ENCODE results near the gene RPS6KA2. TPM values are rescaled to one million over a fixed set of nuclear protein-coding genes. Genes with fewer than 3 reads are reported as not detected.

Gene RPS6KA2
- total RNA-seq, 1 experiment from 2014 or later: 12.3 TPM

DNA sequence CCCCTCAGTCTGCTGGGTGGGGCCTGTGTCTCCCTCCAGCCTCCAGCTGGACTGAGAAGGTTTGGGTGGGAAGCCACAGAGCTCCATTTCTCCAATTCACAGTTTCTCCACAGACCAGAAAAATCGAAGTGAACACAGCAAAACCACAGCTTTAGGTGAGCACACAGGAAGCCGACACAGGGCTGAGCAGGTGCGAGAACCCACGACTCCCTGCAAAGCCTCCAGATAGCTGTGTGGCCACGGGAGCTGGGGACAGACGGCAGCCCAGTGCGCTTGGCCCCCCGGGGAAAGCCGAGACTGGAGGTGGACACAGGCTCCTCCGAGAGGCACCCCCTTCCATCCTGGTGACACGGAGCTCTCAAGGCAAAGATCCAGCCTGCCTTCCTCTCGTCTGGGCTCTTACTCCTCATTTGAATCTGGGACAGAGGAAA lies 215.3 kb downstream of the RPS6KA2 start:
- Histone ChIP-seq H3K18ac (ENCODE audit: insufficient read length, low read depth, low read length) (no peak overlapping the region), H3K4me1 (ENCODE audit: insufficient read depth, low read length) (0 out of 2 replicates have a peak, but pooled peaks cover 5% of the 10 kb centered on the region), H2AK5ac (ENCODE audit: insufficient read length, low read length) (no peak overlapping the region), H3K56ac (ENCODE audit: insufficient read length, low read depth, low read length) (no peak overlapping the region), H2BK12ac (ENCODE audit: insufficient read length, low read depth, low read length) (no peak overlapping the region), H4K5ac (ENCODE audit: insufficient read length, low read depth, low read length) (no peak overlapping the region), H3K23ac (ENCODE audit: insufficient read length, low read depth, low read length) (no peak overlapping the region), H3K9ac (ENCODE audit: extremely low read depth, insufficient read length, low read length) (no peak overlapping the region), H2BK5ac (ENCODE audit: insufficient read length, low read length) (no peak overlapping the region), H3K9me3 (ENCODE audit: control insufficient read depth, low read depth, low read length) (no peaks in the 10 kb centered on the region), H3K14ac (ENCODE audit: insufficient read depth, low read length) (no peak overlapping the region; the same call in 1 of the 2 replicates), H4K8ac (replicated peaks; ENCODE audit: insufficient read length, low read depth, low read length) (no peak overlapping the region), H4K20me1 (ENCODE audit: control insufficient read depth, insufficient read depth, insufficient read length) (peaks cover 3% of the 10 kb centered on the region), H3K23me2 (ENCODE audit: insufficient read length, low read depth, low read length, poor library complexity, severe bottlenecking) (peaks cover 5% of the 10 kb centered on the region), H3K4me2 (ENCODE audit: insufficient read depth, insufficient read length, low read length) (no peak overlapping the region), H4K91ac (ENCODE audit: insufficient read length, low read depth, low read length) (no peak overlapping the region), H3K27ac (ENCODE audit: insufficient read length, low read depth, low read length) (no peak overlapping the region), H2AFZ (ENCODE audit: low read length) (no peak overlapping the region), H2BK20ac (ENCODE audit: low read depth, low read length, poor library complexity, severe bottlenecking) (no peak overlapping the region), H2BK120ac (ENCODE audit: low read depth, low read length, poor library complexity, severe bottlenecking) (no peak overlapping the region), H2BK15ac (ENCODE audit: low read depth, low read length) (no peak overlapping the region), H3K79me1 (ENCODE audit: insufficient read depth, low read depth, low read length, poor library complexity, severe bottlenecking) (no peaks in the 10 kb centered on the region), H3K79me2 (ENCODE audit: insufficient read depth, low read length) (no peaks in the 10 kb centered on the region), H3T11ph (ENCODE audit: low read length) (no peak overlapping the region), H3K27me3 (ENCODE audit: insufficient read depth, low read length) (no peaks in the 10 kb centered on the region), H3K4ac (ENCODE audit: low read depth, low read length) (no peak overlapping the region)
- DNase-seq: no peak
- no CpG with 5 or more reads among the region's 12 CpGs for WGBS (ENCODE audit: extremely low coverage, insufficient read length, low lambda C conversion rate)
- peaks cover 11% of the 10 kb centered on the region in 2 experiments; a peak in 4 of 5 replicates for H3K9me3 Mint-ChIP-seq
- TF ChIP-seq CTCF (conservative IDR thresholded peaks at IDR 0.05): no peak
- H3K4me1 Mint-ChIP-seq: peaks cover 8 to 16% of the 10 kb centered on the region in 2 experiments
- H3K4me3 Mint-ChIP-seq: no peak overlapping the region
- no peak overlapping the region for H3K27ac Mint-ChIP-seq
- no peaks in the 10 kb centered on the region; the same call in 1 of the 2 replicates for H3K27me3 Mint-ChIP-seq (ENCODE audit: low read depth)
- peaks cover 16 to 21% (median 16%) of the 10 kb centered on the region in 3 experiments for H3K36me3 Mint-ChIP-seq (ENCODE audit: insufficient read depth in 1 of 3, low read depth in 3 of 3)
